GM12878 (cell line): Measurements from ENCODE around the gene TOP3A. TPM values are rescaled to one million over a fixed set of nuclear protein-coding genes. Genes with fewer than 3 reads are reported as not detected.

Experiments used
- ATAC-seq: fragments of 200-7000 bp; cut with Tn5 transposase; 3 replicates; pipeline ENCODE4 v1.9.1; 2020; ENCODE audit warnings: mild to moderate bottlenecking, moderate library complexity
- BruUV-seq: library from RNA; stranded (reverse); fragments of 400-500 nt; replicated peaks from 2 replicates; lab custom pipeline; 2021; lab: Mats Ljungman, UMichigan
- CTCF ChIA-PET: fragments of 300-600 bp; sonication (Branson Sonifier 250); formaldehyde crosslinking; extraction: SDS; loops from one replicate; lab custom pipeline; 2021; ENCODE audit warnings: inconsistent platforms; lab: Yijun Ruan, JAX
- POLR2A ChIA-PET: fragments of 350-600 bp; formaldehyde crosslinking; extraction: SDS; loops from one replicate; lab custom pipeline; 2021; ENCODE audit warnings: inconsistent platforms; lab: Charles Lee
- RAD21 ChIA-PET: fragments of 300-600 bp; sonication (Branson Sonifier 250); formaldehyde crosslinking; loops from one replicate; lab custom pipeline; 2023; ENCODE audit warnings: antibody characterized with exemption; ENCODE audit not compliant: unreplicated experiment; lab: Charles Lee
- SMC1A ChIA-PET: fragments of 300-600 bp; sonication (Branson Sonifier 250); formaldehyde crosslinking; loops from one replicate; lab custom pipeline; 2023; ENCODE audit not compliant: unreplicated experiment, uncharacterized antibody; lab: Charles Lee
- DNase-seq: peaks from one replicate; pipeline ENCODE4 v3.0.0-alpha.2; 2011; ENCODE audit warnings: low read depth, low spot score
- FAIRE-seq: peaks from 3 replicates; lab custom pipeline; 2011; peaks lifted over from hg19 to GRCh38; lab: Jason Lieb, UNC
- H2AFZ ChIP-seq: 2 replicates; pipeline ENCODE4 v1.6.0; 2011; ENCODE audit warnings: low read depth, low read length, control low read depth; ENCODE audit not compliant: control insufficient read depth
- H3K27ac ChIP-seq: 2 replicates; pipeline ENCODE4 v1.5.1; 2011; ENCODE audit warnings: control low read depth; ENCODE audit not compliant: control insufficient read depth, insufficient read depth
- H3K27me3 ChIP-seq, 2 experiments: replicated peaks in 1 of 2; 2 replicates each; pipeline versions ENCODE4 v1.6.0 to v1.6.1; 2011; ENCODE audit warnings: low read length in 1 of 2; ENCODE audit not compliant: control insufficient read depth in 2 of 2, insufficient read depth in 2 of 2
- H3K36me3 ChIP-seq, 2 experiments: 2 replicates each; pipeline ENCODE4 v1.5.1; 2011; ENCODE audit warnings: low read length in 1 of 2; ENCODE audit not compliant: control insufficient read depth in 2 of 2, insufficient read depth in 2 of 2
- H3K4me1 ChIP-seq: 2 replicates; pipeline ENCODE4 v1.6.1; 2011; ENCODE audit warnings: mild to moderate bottlenecking, low read length, moderate library complexity, mixed read lengths; ENCODE audit not compliant: control insufficient read depth, insufficient read depth
- H3K4me2 ChIP-seq: 2 replicates; pipeline ENCODE4 v1.6.0; 2011; ENCODE audit warnings: control low read depth; ENCODE audit not compliant: control insufficient read depth, insufficient read depth
- H3K4me3 ChIP-seq: fragments of 200-600 bp; sonication (generic); 2 replicates; pipeline ENCODE4 v1.5.1; 2016
- H3K79me2 ChIP-seq: 2 replicates; pipeline ENCODE4 v1.6.0; 2011; ENCODE audit warnings: low read length; ENCODE audit not compliant: control insufficient read depth, insufficient read depth
- H3K9ac ChIP-seq: 2 replicates; pipeline ENCODE4 v1.8.0; 2011; ENCODE audit warnings: low read length, control low read depth, mixed read lengths; ENCODE audit not compliant: control insufficient read depth, insufficient read depth
- H3K9me3 ChIP-seq: replicated peaks from 3 replicates; pipeline ENCODE4 v1.5.1; 2011; ENCODE audit warnings: mild to moderate bottlenecking, low read length; ENCODE audit not compliant: control insufficient read depth, insufficient read depth
- H4K20me1 ChIP-seq: 2 replicates; pipeline ENCODE4 v1.6.0; 2011; ENCODE audit not compliant: control insufficient read depth, insufficient read depth
- CBFB ChIP-seq: IDR thresholded peaks from 2 replicates; pipeline ENCODE4 v1.6.1; 2016; ENCODE audit warnings: antibody characterized with exemption, low read depth
- MTA3 ChIP-seq: IDR thresholded peaks from 2 replicates; pipeline ENCODE4 v1.6.1; 2012; ENCODE audit warnings: low read length, inconsistent platforms, borderline replicate concordance
- NR2F1 ChIP-seq: fragments of 450-650 bp; conservative IDR thresholded peaks from 2 replicates; pipeline ENCODE4 v1.6.1; 2017; ENCODE audit warnings: mild to moderate bottlenecking
- PAX5 ChIP-seq: IDR thresholded peaks from 2 replicates; pipeline ENCODE4 v1.6.1; 2011; ENCODE audit warnings: low read depth, low read length, borderline replicate concordance
- POLR2A ChIP-seq: IDR thresholded peaks from 2 replicates; pipeline ENCODE4 v1.6.1; 2011; ENCODE audit warnings: low read depth, mild to moderate bottlenecking, low read length
- RFX5 ChIP-seq: IDR thresholded peaks from 2 replicates; pipeline ENCODE4 v1.6.1; 2011; ENCODE audit warnings: low read depth, low read length, improper control_type of control experiment
- SPI1 ChIP-seq: IDR thresholded peaks from 2 replicates; pipeline ENCODE4 v1.6.1; 2011; ENCODE audit warnings: low read depth, mild to moderate bottlenecking, low read length, moderate library complexity, borderline replicate concordance; ENCODE audit not compliant: insufficient read depth
- SREBF1 ChIP-seq: IDR thresholded peaks from 2 replicates; pipeline ENCODE4 v1.6.1; 2012; ENCODE audit warnings: mild to moderate bottlenecking, low read length
- ZNF207 ChIP-seq: fragments of 450-650 bp; IDR thresholded peaks from 2 replicates; pipeline ENCODE4 v1.6.1; 2014; ENCODE audit warnings: antibody characterized with exemption, mild to moderate bottlenecking, borderline replicate concordance
- WGBS: methylation state at CpG from one replicate; pipeline ENCODE4 v1.1.6; 2016; ENCODE audit warnings: low lambda C conversion rate; ENCODE audit not compliant: insufficient replicate concordance, insufficient coverage; ENCODE audit errors: missing lambda C conversion rate; 5-methylcytosine and 5-hydroxymethylcytosine counted together
- in situ Hi-C: fragments of 300-500 bp; cut with MboI; formaldehyde crosslinking; loops from 9 replicates; pipeline ENCODE4 v1.14.3; 2018; ENCODE audit warnings: mixed read lengths
- intact Hi-C: fragments of 100-400 bp; cut with micrococcal nuclease; formaldehyde crosslinking; loops from one replicate; pipeline ENCODE4 v1.14.2; 2022; ENCODE audit not compliant: unreplicated experiment
- polyA plus RNA-seq, 11 experiments: library from polyadenylated mRNA; depleted of rRNA in 4 of 11; unstranded in 6 of 11; stranded (reverse) in 5 of 11; fragments of >200 nt; fragmentation: Nextera tagmentation in 4 of 11; fragmentation: Illumina TruSeq in 1 of 11; extraction: Ambion mirVana in 4 of 11; extraction: Trizol in 1 of 11; gene quantifications; 1 replicate in 1 of 11; 2 replicates in 10 of 11; pipeline versions ENCODE4 v1.2.1 to v1.2.3, GENCODE V29; 2011 to 2016; ENCODE audit warnings: inconsistent platforms in 2 of 11, missing spikeins in 2 of 11, low read depth in 1 of 11
- total RNA-seq, 4 experiments: library from RNA; depleted of rRNA in 3 of 4; stranded (reverse); fragments of >200 nt in 3 of 4; fragmentation: Illumina TruSeq in 1 of 4; extraction: Trizol in 1 of 4; gene quantifications; 2 replicates each; pipeline versions ENCODE4 v1.2.1 to v1.2.3, GENCODE V29; 2013 to 2021
- TF ChIP-seq, protein P1 (sequence below): fragments of 450-650 bp; IDR thresholded peaks from 2 replicates; pipeline ENCODE4 v1.6.1; 2016; ENCODE audit warnings: mild to moderate bottlenecking
- TF ChIP-seq, protein P2 (sequence below): fragments of 450-650 bp; IDR thresholded peaks from 2 replicates; pipeline ENCODE4 v1.6.1; 2018; ENCODE audit warnings: borderline replicate concordance, mild to moderate bottlenecking; ENCODE audit not compliant: partially characterized antibody

Gene TOP3A
- total and polyA plus RNA-seq, 10 of the 15 experiments (the other 5 are each of a cell fraction or from before 2014, with no cell fraction given): 4.2 to 51.9 (median 31.8) TPM

DNA sequence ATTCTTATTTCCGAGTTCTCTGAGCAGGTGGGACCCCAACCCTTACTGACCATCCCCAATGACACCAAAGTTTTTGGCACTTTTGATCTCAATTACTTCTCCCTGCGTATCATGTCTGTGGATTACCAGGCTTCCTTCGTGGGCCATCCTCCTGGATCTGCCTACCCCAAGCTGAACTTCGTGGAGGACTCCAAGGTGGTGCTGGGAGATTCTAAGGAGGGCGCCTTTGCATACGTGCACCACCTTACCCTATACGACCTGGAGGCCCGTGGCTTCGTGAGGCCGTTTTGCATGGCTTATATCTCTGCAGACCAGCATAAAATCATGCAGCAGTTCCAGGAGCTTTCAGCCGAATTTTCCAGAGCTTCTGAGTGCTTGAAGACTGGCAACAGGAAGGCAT lies 1.2 kb upstream of the TOP3A start:
- ChIA-PET CTCF (no interaction called here), RAD21 (no interaction called here), POLR2A (no interaction called here), SMC1A (no interaction called here)
- Histone ChIP-seq H2AFZ (no peak overlapping the region), H4K20me1 (peaks cover 8% of the 10 kb centered on the region; the same call in 1 of the 2 replicates), H3K4me3 (peak overlapping the region; percentile 89), H3K9ac (peak overlapping the region; percentile 90), H3K4me2 (peak overlapping the region; percentile 56), H3K27me3 (no peaks in the 10 kb centered on the region), H3K9me3 (no peaks in the 10 kb centered on the region), H3K27ac (peak overlapping the region; percentile 84; the same call in 1 of the 2 replicates), H3K36me3 (peaks cover 0 to 9% of the 10 kb centered on the region in 2 experiments; a peak in 1 of 4 replicates), H3K79me2 (peaks cover 73% of the 10 kb centered on the region), H3K4me1 (peaks cover 22% of the 10 kb centered on the region)
- TF ChIP-seq ZNF207 (no peak), POLR2A (no peak), SREBF1 (no peak), RFX5 (no peak), MTA3 (no peak)
- TF ChIP-seq, protein P1, sequence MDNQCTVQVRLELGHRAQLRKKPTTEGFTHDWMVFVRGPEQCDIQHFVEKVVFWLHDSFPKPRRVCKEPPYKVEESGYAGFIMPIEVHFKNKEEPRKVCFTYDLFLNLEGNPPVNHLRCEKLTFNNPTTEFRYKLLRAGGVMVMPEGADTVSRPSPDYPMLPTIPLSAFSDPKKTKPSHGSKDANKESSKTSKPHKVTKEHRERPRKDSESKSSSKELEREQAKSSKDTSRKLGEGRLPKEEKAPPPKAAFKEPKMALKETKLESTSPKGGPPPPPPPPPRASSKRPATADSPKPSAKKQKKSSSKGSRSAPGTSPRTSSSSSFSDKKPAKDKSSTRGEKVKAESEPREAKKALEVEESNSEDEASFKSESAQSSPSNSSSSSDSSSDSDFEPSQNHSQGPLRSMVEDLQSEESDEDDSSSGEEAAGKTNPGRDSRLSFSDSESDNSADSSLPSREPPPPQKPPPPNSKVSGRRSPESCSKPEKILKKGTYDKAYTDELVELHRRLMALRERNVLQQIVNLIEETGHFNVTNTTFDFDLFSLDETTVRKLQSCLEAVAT: peak; percentile 25; the same call in 1 of the 2 replicates
- in situ Hi-C loops (no loop called here), intact Hi-C loops (loop anchor here (2.0 to 5.0 kb wide), 2 partner anchors 55 to 134 kb away; partner anchors contain the start of genes ALKBH5 and MIEF2)
- no peak for DNase-seq
- WGBS: 62% methylated on average over 11 of the region's 11 CpGs
- BruUV-seq: no TSS peak
- FAIRE-seq: no peak
- no peak for ATAC-seq

DNA sequence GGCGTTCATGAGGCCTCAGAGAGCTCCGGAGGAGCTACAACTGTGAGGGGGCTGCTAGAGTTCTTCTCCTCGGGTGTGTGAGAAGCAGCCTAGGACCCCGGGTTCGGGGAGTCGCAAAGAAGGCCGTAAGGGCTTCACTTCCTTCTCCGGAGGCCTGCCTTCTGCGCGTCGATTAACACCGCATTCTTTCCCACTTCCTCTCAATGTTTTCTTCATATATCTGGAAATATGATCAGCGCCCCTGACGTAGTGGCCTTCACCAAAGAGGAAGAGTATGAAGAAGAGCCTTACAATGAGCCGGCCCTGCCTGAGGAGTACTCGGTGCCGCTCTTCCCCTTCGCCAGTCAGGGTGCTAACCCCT lies 748 bp upstream of the TOP3A start:
- peak; percentile 3; the same call in 1 of the 3 replicates for ATAC-seq
- Histone ChIP-seq H4K20me1 (peaks cover 7% of the 10 kb centered on the region; the same call in 1 of the 2 replicates), H3K4me2 (peak overlapping the region; percentile 56), H3K9ac (peak overlapping the region; percentile 90), H2AFZ (peak overlapping the region; percentile 98), H3K79me2 (peaks cover 73% of the 10 kb centered on the region), H3K4me3 (peak overlapping the region; percentile 89), H3K9me3 (no peaks in the 10 kb centered on the region), H3K27ac (peak overlapping the region; percentile 84), H3K27me3 (no peaks in the 10 kb centered on the region), H3K4me1 (peaks cover 22% of the 10 kb centered on the region)
- FAIRE-seq: no peak
- POLR2A ChIA-PET: no interaction called here
- in situ Hi-C loops: no loop called here
- CTCF ChIA-PET: no interaction called here
- SMC1A ChIA-PET: no interaction called here
- 12% methylated on average over 18 of the region's 18 CpGs for WGBS
- RAD21 ChIA-PET: no interaction called here
- BruUV-seq: TSS peak; percentile 76
- intact Hi-C loops: loop anchor here (2.0 to 5.0 kb wide), 2 partner anchors 55 to 133 kb away; partner anchors contain the start of genes ALKBH5 and MIEF2
- TF ChIP-seq NR2F1: no peak
- TF ChIP-seq SPI1: peak; percentile 80
- peak; percentile 1; the same call in 1 of the 2 replicates for TF ChIP-seq CBFB
- 0 out of 2 replicates have a peak, but pooled peaks have one; percentile 1 for TF ChIP-seq PAX5
- TF ChIP-seq, protein P2, sequence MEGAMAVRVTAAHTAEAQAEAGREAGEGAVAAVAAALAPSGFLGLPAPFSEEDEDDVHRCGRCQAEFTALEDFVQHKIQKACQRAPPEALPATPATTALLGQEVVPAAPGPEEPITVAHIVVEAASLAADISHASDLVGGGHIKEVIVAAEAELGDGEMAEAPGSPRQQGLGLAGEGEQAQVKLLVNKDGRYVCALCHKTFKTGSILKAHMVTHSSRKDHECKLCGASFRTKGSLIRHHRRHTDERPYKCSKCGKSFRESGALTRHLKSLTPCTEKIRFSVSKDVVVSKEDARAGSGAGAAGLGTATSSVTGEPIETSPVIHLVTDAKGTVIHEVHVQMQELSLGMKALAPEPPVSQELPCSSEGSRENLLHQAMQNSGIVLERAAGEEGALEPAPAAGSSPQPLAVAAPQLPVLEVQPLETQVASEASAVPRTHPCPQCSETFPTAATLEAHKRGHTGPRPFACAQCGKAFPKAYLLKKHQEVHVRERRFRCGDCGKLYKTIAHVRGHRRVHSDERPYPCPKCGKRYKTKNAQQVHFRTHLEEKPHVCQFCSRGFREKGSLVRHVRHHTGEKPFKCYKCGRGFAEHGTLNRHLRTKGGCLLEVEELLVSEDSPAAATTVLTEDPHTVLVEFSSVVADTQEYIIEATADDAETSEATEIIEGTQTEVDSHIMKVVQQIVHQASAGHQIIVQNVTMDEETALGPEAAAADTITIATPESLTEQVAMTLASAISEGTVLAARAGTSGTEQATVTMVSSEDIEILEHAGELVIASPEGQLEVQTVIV: no peak
- TF ChIP-seq, all 136 proteins: peak for 3
- peaks cover 0 to 9% of the 10 kb centered on the region in 2 experiments; a peak in 1 of 4 replicates for H3K36me3 ChIP-seq
- no peak for DNase-seq
